Testis (tissue), 2 donors: ENCODE results near the gene KCNN4.

ENCODE experiments used
- CTCF ChIP-seq, 3 experiments: fragments of 450-650 bp in 2 of 3; fragments of 200-600 bp in 1 of 3; sonication (generic) in 1 of 3; IDR thresholded peaks; one replicate each; pipeline ENCODE4 v1.5.1; 2016 to 2019; ENCODE audit warnings: antibody characterized with exemption in 3 of 3, mild to moderate bottlenecking in 2 of 3, moderate library complexity in 1 of 3
- POLR2A ChIP-seq: fragments of 450-650 bp; IDR thresholded peaks from one replicate; pipeline ENCODE4 v1.6.1; 2017; ENCODE audit warnings: antibody characterized with exemption, mild to moderate bottlenecking, moderate library complexity

- no peak for TF ChIP-seq POLR2A
- no peak for TF ChIP-seq CTCF (IDR thresholded peaks at IDR 0.05)
These were observed 2.0 kb upstream of the KCNN4 start for GRCh38 chr19:43782689-43783231.
